ENCODE measurements around the gene H3-3A. TPM values are rescaled to one million over a fixed set of nuclear protein-coding genes. Genes with fewer than 3 reads are reported as not detected.

The H3-3A gene
- total and polyA plus RNA-seq, 2 of the 8 experiments (the other 6 are each of a cell fraction or from before 2014, with no cell fraction given) = 1,157 to 1,223 TPM

- no peak overlapping the region for H2BK15ac ChIP-seq (ENCODE audit: low read length)
- H2BK5ac ChIP-seq (ENCODE audit: low read depth, low read length) = no peak overlapping the region
- H2AFZ ChIP-seq (ENCODE audit: low read length) = no peak overlapping the region
- H4K8ac ChIP-seq (ENCODE audit: extremely low read depth, insufficient read depth, low read length) = peak overlapping the region; percentile 37; the same call in 1 of the 2 replicates
- H3K4ac ChIP-seq (replicated peaks; ENCODE audit: insufficient read length, low read depth, low read length) = no peak overlapping the region
- no peak overlapping the region for H2BK12ac ChIP-seq (ENCODE audit: low read depth, low read length)
- no peak overlapping the region for H3K27ac ChIP-seq (ENCODE audit: low read depth, low read length)
- no peak overlapping the region for H3K56ac ChIP-seq (replicated peaks; ENCODE audit: insufficient read length, low read depth, low read length)
- peaks cover 0 to 5% of the 10 kb centered on the region in 2 experiments; a peak in 1 of 4 replicates for H3K9me3 ChIP-seq (ENCODE audit: insufficient read depth in 2 of 2, low read depth in 1 of 2, low read length in 1 of 2)
- no peak overlapping the region for H3K4me2 ChIP-seq (ENCODE audit: insufficient read depth in 1 of 2, low read depth in 2 of 2, low read length in 2 of 2)
- H3K27me3 ChIP-seq (replicated peaks in 1 of 4; ENCODE audit: control insufficient read depth in 3 of 4, extremely low read depth in 1 of 4, insufficient read depth in 3 of 4, low read length in 3 of 4) = peaks cover 0 to 7% (median 4%) of the 10 kb centered on the region in 4 experiments; a peak in 3 of 7 replicates
- TF ChIP-seq, protein P1, sequence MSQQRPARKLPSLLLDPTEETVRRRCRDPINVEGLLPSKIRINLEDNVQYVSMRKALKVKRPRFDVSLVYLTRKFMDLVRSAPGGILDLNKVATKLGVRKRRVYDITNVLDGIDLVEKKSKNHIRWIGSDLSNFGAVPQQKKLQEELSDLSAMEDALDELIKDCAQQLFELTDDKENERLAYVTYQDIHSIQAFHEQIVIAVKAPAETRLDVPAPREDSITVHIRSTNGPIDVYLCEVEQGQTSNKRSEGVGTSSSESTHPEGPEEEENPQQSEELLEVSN (IDR thresholded peaks at IDR 0.05) = no peak
- TF ChIP-seq HDAC6 (IDR thresholded peaks at IDR 0.05; ENCODE audit: low read depth, low read length) (no peak), RNF2 (IDR thresholded peaks at IDR 0.05; ENCODE audit: borderline replicate concordance, low read depth, low read length, missing control alignments, poor library complexity, severe bottlenecking) (no peak), YY1 (IDR thresholded peaks at IDR 0.05; ENCODE audit: low read depth, low read length) (no peak), RXRA (IDR thresholded peaks at IDR 0.05; ENCODE audit: insufficient read depth, low read depth, low read length) (no peak), CHD1 (IDR thresholded peaks at IDR 0.05; ENCODE audit: low read depth, low read length) (no peak), TAF1 (IDR thresholded peaks at IDR 0.05; ENCODE audit: low read depth, low read length) (no peak), CREB1 (IDR thresholded peaks at IDR 0.05) (no peak), KDM5A (IDR thresholded peaks at IDR 0.05; ENCODE audit: low read length) (no peak)
- POLR2A ChIA-PET (ENCODE audit: partially characterized antibody) = interaction anchor here (2.4 kb wide), 1 partner anchor 51 kb away, joined by 6 read pairs; no protein-coding TSS in a partner anchor
- FAIRE-seq = no peak
- no peak overlapping the region for H2AK5ac ChIP-seq (ENCODE audit: low read depth, low read length)
- 0 out of 2 replicates have a peak overlapping the region, but pooled peaks have one; percentile 24 for H3K18ac ChIP-seq (ENCODE audit: extremely low read depth, low read length)
- no peak overlapping the region for H3K23ac ChIP-seq (ENCODE audit: insufficient read length)
- H4K91ac ChIP-seq (replicated peaks; ENCODE audit: insufficient read length, low read length) = no peak overlapping the region
- H3K14ac ChIP-seq (ENCODE audit: insufficient read length) = no peak overlapping the region
- WGBS, 2 experiments (ENCODE audit: extremely low coverage in 1 of 2, insufficient coverage in 1 of 2, insufficient read length in 1 of 2, insufficient replicate concordance in 2 of 2, low coverage in 1 of 2, low lambda C conversion rate in 2 of 2, missing lambda C conversion rate in 1 of 2) = 100% methylated on average over 3 of the region's 3 CpGs; no CpG with 5 or more reads in 1 of the 2 experiments
- H3K4me3 ChIP-seq (ENCODE audit: extremely low read depth in 1 of 4, insufficient read depth in 2 of 4, low read depth in 3 of 4, low read length in 4 of 4) = no peak overlapping the region
- no peak overlapping the region for H2BK20ac ChIP-seq (ENCODE audit: low read length)
- no peaks in the 10 kb centered on the region for H3K79me1 ChIP-seq (ENCODE audit: low read depth, low read length)
- no peaks in the 10 kb centered on the region for H3K36me3 ChIP-seq (ENCODE audit: control insufficient read depth in 2 of 4, insufficient read depth in 4 of 4, low read length in 3 of 4)
- CTCF ChIA-PET (ENCODE audit: partially characterized antibody) = interaction anchor here (0.8 to 6.6 kb wide), 2 partner anchors 9 to 50 kb away, joined by 3 to 53 read pairs; no protein-coding TSS in a partner anchor
- DNase-seq (ENCODE audit: low read depth in 1 of 2, low spot score in 2 of 2) = no peak
- H4K5ac ChIP-seq (ENCODE audit: insufficient read length, low read depth, low read length) = no peak overlapping the region
- H3K9ac ChIP-seq (replicated peaks in 1 of 4; ENCODE audit: extremely low read depth in 1 of 4, low read depth in 3 of 4, low read length in 3 of 4) = no peak overlapping the region
- no peak overlapping the region for H2BK120ac ChIP-seq (replicated peaks; ENCODE audit: low read depth, low read length)
- no peaks in the 10 kb centered on the region for H4K20me1 ChIP-seq (replicated peaks in 1 of 2; ENCODE audit: control insufficient read depth in 1 of 2, insufficient read depth in 2 of 2, low read length in 2 of 2)
- no peaks in the 10 kb centered on the region for H3K79me2 ChIP-seq (ENCODE audit: control insufficient read depth in 1 of 2, insufficient read depth in 2 of 2, low read length in 2 of 2)
- peaks cover 2% of the 10 kb centered on the region; the same call in 1 of the 2 replicates for H3K23me2 ChIP-seq (ENCODE audit: low read depth, low read length)
- peaks cover 5 to 17% (median 13%) of the 10 kb centered on the region in 4 experiments for H3K4me1 ChIP-seq (replicated peaks in 1 of 4; ENCODE audit: control insufficient read depth in 3 of 4, insufficient read depth in 4 of 4, low read length in 3 of 4)
Measured at GRCh38 chr1:226116673-226117072, 54.2 kb downstream of the H3-3A start.

Measured in H1 (cell line).